K562 (cell line): ENCODE results near the gene EMILIN1. TPM values are rescaled to one million over a fixed set of nuclear protein-coding genes. Genes with fewer than 3 reads are reported as not detected.

Experiments used
- ATAC-seq: fragments of 200-7000 bp; cut with Tn5 transposase; 3 replicates; pipeline ENCODE4 v1.9.1; 2020; ENCODE audit warnings: moderate library complexity
- BruUV-seq: library from RNA; stranded (reverse); fragments of 400-500 nt; replicated peaks from 2 replicates; lab custom pipeline; 2021; lab: Mats Ljungman, UMichigan
- CTCF ChIA-PET: fragments of 300-600 bp; formaldehyde crosslinking; extraction: SDS; loops from one replicate; lab custom pipeline; 2021; ENCODE audit warnings: low intra/inter-chr PET ratio; lab: Yijun Ruan, JAX
- POLR2A ChIA-PET: fragments of 300-600, 350-650 bp; sonication (Branson Sonifier 250); formaldehyde crosslinking; extraction: SDS; loops from one replicate; lab custom pipeline; 2021; ENCODE audit warnings: antibody characterized with exemption, inconsistent platforms; lab: Yijun Ruan, JAX
- DNase-seq, 4 experiments: peaks; one replicate each; pipeline versions ENCODE4 v3.0.0 to v3.0.0-alpha.2; 2011 to 2018; ENCODE audit warnings: low spot score in 3 of 4, mixed read lengths in 3 of 4; ENCODE audit errors: extremely low read depth in 1 of 4
- FAIRE-seq: peaks from 2 replicates; lab custom pipeline; 2011; peaks lifted over from hg19 to GRCh38; lab: Jason Lieb, UNC
- H2AFZ ChIP-seq: 2 replicates; pipeline ENCODE4 v1.6.0; 2011; ENCODE audit warnings: low read depth, low read length, control low read depth, inconsistent platforms
- H3K27ac ChIP-seq: fragments of 200-600 bp; 3 replicates; pipeline ENCODE4 v1.8.0; 2011; ENCODE audit warnings: low read depth, mild to moderate bottlenecking, control low read depth, inconsistent platforms, low read length, moderate library complexity, mixed read lengths; ENCODE audit errors: extremely low read depth
- H3K27me3 ChIP-seq, 2 experiments: fragments of 300-600 bp in 1 of 2; 2 replicates in 1 of 2; 3 replicates in 1 of 2; pipeline versions ENCODE4 v1.6.0 to v1.8.0; 2011; ENCODE audit warnings: inconsistent platforms in 2 of 2, low read length in 2 of 2, mild to moderate bottlenecking in 1 of 2, mixed read lengths in 1 of 2, moderate library complexity in 1 of 2; ENCODE audit not compliant: control insufficient read depth in 2 of 2, insufficient read depth in 2 of 2
- H3K36me3 ChIP-seq: fragments of 300-600 bp; 3 replicates; pipeline ENCODE4 v1.8.0; 2011; ENCODE audit warnings: mild to moderate bottlenecking, low read length, inconsistent platforms; ENCODE audit not compliant: control insufficient read depth, insufficient read depth
- H3K4me1 ChIP-seq, 2 experiments: fragments of 200-600 bp in 1 of 2; replicated peaks in 1 of 2; 2 replicates in 1 of 2; 3 replicates in 1 of 2; pipeline versions ENCODE4 v1.5.1 to v1.8.0; 2011; ENCODE audit warnings: inconsistent platforms in 2 of 2, low read length in 2 of 2, mild to moderate bottlenecking in 1 of 2, mixed read lengths in 1 of 2, moderate library complexity in 1 of 2; ENCODE audit not compliant: control insufficient read depth in 2 of 2, insufficient read depth in 2 of 2
- H3K4me2 ChIP-seq: 2 replicates; pipeline ENCODE4 v1.6.1; 2011; ENCODE audit warnings: low read length, control low read depth, inconsistent platforms, mixed read lengths; ENCODE audit not compliant: insufficient read depth
- H3K4me3 ChIP-seq: fragments of 200-600 bp; sonication (generic), shearing (Covaris generic); 2 replicates; pipeline ENCODE4 v1.5.1; 2016; ENCODE audit warnings: control low read depth, inconsistent platforms
- H3K79me2 ChIP-seq: fragments of 200-600 bp; 3 replicates; pipeline ENCODE4 v1.8.0; 2011; ENCODE audit warnings: low read length, inconsistent platforms; ENCODE audit not compliant: control insufficient read depth, insufficient read depth
- H3K9ac ChIP-seq, 2 experiments: 2 replicates each; pipeline versions ENCODE4 v1.6.0 to v1.6.1; 2011; ENCODE audit warnings: low read depth in 2 of 2, low read length in 2 of 2, control low read depth in 1 of 2, inconsistent platforms in 1 of 2, mild to moderate bottlenecking in 1 of 2, mixed read lengths in 1 of 2; ENCODE audit not compliant: insufficient read depth in 1 of 2
- H3K9me1 ChIP-seq: one replicate; pipeline ENCODE4 v1.6.0; 2011; ENCODE audit warnings: inconsistent platforms, mild to moderate bottlenecking, low read length, moderate library complexity; ENCODE audit not compliant: control insufficient read depth, insufficient read depth
- H3K9me3 ChIP-seq: replicated peaks from 2 replicates; pipeline ENCODE4 v1.5.1; 2011; ENCODE audit warnings: low read depth, low read length, inconsistent platforms; ENCODE audit not compliant: control insufficient read depth, insufficient read depth
- H4K20me1 ChIP-seq: replicated peaks from 2 replicates; pipeline ENCODE4 v1.6.1; 2011; ENCODE audit warnings: low read length, inconsistent platforms, mixed read lengths; ENCODE audit not compliant: control insufficient read depth, insufficient read depth
- CSDE1 ChIP-seq, 2 experiments: fragments of 450-650 bp; IDR thresholded peaks; 2 replicates each; pipeline ENCODE4 v1.6.1; 2016; ENCODE audit warnings: mild to moderate bottlenecking in 1 of 2
- E2F5 ChIP-seq: sonication (generic); formaldehyde crosslinking; IDR thresholded peaks from 2 replicates; pipeline ENCODE4 v1.8.0; 2022; ENCODE audit warnings: mild to moderate bottlenecking, missing genetic modification reagents
- WGBS: fragments of 100-300 bp; shearing (Covaris generic); methylation state at CpG from one replicate; pipeline ENCODE4 v1.1.6; 2016; ENCODE audit warnings: low coverage, mixed read lengths; ENCODE audit not compliant: insufficient coverage; ENCODE audit errors: missing lambda C conversion rate; 5-methylcytosine and 5-hydroxymethylcytosine counted together
- in situ Hi-C: fragments of 300-500 bp; cut with MboI; formaldehyde crosslinking; loops from 4 replicates; pipeline ENCODE4 v1.15.0; 2018; ENCODE audit warnings: inconsistent platforms, mixed read lengths
- intact Hi-C: fragments of 100-400 bp; cut with micrococcal nuclease; formaldehyde crosslinking; loops from 2 replicates; pipeline ENCODE4 v1.14.2; 2022
- polyA plus RNA-seq, 8 experiments: library from polyadenylated mRNA; depleted of rRNA in 4 of 8; stranded (reverse) in 5 of 8; unstranded in 3 of 8; fragments of >200 nt; fragmentation: Nextera tagmentation in 2 of 8; fragmentation: Illumina TruSeq in 1 of 8; extraction: Ambion mirVana in 2 of 8; extraction: Trizol in 1 of 8; gene quantifications; 2 replicates each; pipeline versions ENCODE4 v1.2.1 to v1.2.3, GENCODE V29; 2011 to 2014; ENCODE audit warnings: inconsistent platforms in 1 of 8, missing spikeins in 1 of 8
- total RNA-seq, 7 experiments: library from RNA; depleted of rRNA in 6 of 7; stranded (reverse); fragments of >200 nt in 6 of 7; fragmentation: Illumina TruSeq in 2 of 7; extraction: Trizol in 2 of 7; gene quantifications; 2 replicates each; pipeline versions ENCODE4 v1.2.1 to v1.2.3, GENCODE V29; 2011 to 2021; ENCODE audit warnings: low replicate concordance in 1 of 7

EMILIN1 gene
- total and polyA plus RNA-seq, 9 of the 15 experiments (the other 6 are each of a cell fraction or from before 2014, with no cell fraction given): 0.04 to 2.7 (median 0.54) TPM; not detected in 2

- H3K9me3 ChIP-seq: no peaks in the 10 kb centered on the region
- in situ Hi-C loops: no loop called here
- no peaks in the 10 kb centered on the region for H3K9me1 ChIP-seq
- ChIA-PET POLR2A (interaction anchor here (0.6 to 0.8 kb wide), 3 partner anchors 41 to 73 kb away, joined by 3 to 4 read pairs (median 4); no protein-coding TSS in a partner anchor), CTCF (no interaction called here)
- DNase-seq: no peak
- no TSS peak for BruUV-seq
- no peak overlapping the region for H3K4me2 ChIP-seq
- H3K9ac ChIP-seq: no peak overlapping the region
- no peaks in the 10 kb centered on the region for H4K20me1 ChIP-seq
- peaks cover 7 to 8% of the 10 kb centered on the region in 2 experiments; a peak in 4 of 5 replicates for H3K27me3 ChIP-seq
- no peak for ATAC-seq
- H3K27ac ChIP-seq: no peak overlapping the region
- no peak for TF ChIP-seq CSDE1 (IDR thresholded peaks at IDR 0.05)
- no peak for TF ChIP-seq E2F5 (CRISPR knock-in tag)
- H3K79me2 ChIP-seq: no peaks in the 10 kb centered on the region
- FAIRE-seq: no peak
- peaks cover 1 to 12% of the 10 kb centered on the region in 2 experiments; a peak in 3 of 5 replicates for H3K4me1 ChIP-seq
- intact Hi-C loops: no loop called here
- no peaks in the 10 kb centered on the region for H3K36me3 ChIP-seq
- H3K4me3 ChIP-seq: no peak overlapping the region
- no peak overlapping the region for H2AFZ ChIP-seq
- 31% methylated on average over 13 of the region's 14 CpGs for WGBS
Observed at GRCh38 chr2:27117995-27118524, 39.6 kb downstream of the EMILIN1 start.
